ENCODE data around the gene SLC4A2.

Gene SLC4A2

DNA sequence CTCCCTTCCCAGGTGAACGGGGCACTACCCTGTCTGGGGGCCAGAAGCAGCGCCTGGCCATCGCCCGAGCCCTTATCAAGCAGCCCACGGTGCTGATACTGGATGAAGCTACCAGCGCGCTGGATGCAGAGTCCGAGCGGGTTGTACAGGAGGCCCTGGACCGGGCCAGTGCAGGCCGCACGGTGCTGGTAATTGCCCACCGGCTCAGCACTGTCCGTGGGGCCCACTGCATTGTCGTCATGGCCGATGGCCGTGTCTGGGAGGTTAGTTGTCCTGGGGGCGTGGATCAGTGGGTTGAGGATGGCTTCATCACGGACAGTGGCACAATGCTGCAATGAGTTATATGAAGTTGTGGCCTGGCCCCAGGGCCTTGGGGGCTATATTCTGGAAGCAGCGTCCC, 15.4 kb upstream of the SLC4A2 start:
- no peak for DNase-seq (ENCODE audit: low read depth)

DNA sequence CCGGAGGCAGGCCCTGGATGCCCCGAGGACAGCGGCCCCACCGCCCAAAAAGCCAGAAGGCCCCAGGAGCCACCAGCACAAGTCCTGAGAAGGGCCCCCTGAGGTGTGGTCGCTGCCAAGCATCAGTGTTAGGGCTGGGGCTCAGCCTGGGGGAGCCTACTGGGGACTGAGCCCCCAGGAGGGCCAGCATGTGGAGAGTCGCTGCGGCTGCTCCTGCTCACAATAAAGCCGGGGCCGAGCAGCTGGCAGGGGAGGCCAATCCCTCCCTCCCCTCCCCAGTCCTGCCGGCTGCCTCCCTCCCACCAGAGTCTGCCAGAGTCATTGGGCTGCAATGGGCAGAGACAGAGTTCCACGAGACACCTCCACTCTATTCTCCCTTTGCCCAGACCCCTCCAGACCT, 14.1 kb upstream of the SLC4A2 start:
- no peak for DNase-seq (ENCODE audit: low read depth)

DNA sequence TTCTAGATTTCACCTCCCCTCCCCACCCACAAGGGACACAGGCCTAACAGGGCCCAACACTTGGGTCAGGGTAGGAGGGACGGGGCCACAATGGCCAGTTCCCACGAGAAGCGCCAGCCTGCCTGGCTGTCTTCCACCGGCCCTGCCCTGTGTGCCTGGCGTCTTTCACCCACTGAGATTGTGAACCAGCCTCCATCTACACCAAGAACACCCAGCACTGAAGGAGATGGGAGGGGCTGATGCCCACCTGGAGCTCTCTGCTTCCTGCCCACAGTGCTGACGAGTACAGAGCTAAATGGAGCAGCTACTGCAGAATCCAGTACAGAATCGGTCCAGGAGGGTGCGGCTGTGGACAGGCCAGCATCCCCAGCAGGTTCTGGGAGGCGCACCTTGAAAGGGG, 13.4 kb upstream of the SLC4A2 start:
- DNase-seq (ENCODE audit: low read depth) = no peak

DNA sequence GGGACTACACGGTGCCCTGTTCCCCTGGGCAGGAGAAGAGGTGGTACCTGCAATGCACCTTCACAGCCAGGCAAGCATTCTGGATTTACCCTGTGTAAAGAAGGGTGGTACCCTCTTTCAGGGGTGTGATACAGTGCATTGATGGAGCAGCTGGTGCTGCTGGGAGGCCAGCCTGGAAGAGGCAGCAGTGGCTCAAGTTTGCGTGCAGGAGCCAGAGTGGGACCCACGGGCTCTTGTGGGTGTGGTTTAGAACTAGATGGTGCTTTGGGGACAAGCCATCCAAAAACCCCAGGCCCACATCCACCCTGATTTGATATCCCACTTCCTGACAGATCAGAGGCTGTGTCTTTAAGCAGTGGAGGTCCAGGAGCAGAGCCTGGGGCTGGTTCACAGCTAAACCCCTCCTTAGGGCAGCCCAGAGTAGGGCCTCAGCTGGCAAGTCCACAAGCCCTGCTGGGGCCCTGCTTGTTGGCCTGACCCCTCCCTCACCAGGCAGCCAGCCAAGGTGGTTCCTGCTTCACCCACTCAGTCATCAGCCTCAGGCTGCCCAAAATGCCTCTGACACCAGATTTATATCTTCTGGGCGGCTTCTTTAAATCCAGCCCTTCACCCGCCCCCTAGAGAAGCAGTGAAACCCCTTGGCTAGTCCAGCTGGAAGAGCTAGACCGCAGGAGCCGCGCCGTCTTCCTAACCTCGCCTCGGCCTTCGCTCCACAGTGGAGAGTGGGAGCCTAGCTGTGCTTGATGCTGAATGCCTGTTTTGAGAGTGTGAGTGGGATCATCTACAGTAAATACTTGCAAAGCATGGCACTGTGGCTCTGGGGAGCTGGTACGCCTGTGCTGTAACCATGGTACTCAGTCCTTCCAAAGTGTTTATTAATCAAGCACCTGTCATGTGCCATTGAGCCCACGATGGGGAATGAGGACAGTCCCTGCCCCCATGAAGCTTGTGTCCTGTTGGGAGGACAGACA, 12.5 kb upstream of the SLC4A2 start:
- no peak for DNase-seq (ENCODE audit: low read depth)

DNA sequence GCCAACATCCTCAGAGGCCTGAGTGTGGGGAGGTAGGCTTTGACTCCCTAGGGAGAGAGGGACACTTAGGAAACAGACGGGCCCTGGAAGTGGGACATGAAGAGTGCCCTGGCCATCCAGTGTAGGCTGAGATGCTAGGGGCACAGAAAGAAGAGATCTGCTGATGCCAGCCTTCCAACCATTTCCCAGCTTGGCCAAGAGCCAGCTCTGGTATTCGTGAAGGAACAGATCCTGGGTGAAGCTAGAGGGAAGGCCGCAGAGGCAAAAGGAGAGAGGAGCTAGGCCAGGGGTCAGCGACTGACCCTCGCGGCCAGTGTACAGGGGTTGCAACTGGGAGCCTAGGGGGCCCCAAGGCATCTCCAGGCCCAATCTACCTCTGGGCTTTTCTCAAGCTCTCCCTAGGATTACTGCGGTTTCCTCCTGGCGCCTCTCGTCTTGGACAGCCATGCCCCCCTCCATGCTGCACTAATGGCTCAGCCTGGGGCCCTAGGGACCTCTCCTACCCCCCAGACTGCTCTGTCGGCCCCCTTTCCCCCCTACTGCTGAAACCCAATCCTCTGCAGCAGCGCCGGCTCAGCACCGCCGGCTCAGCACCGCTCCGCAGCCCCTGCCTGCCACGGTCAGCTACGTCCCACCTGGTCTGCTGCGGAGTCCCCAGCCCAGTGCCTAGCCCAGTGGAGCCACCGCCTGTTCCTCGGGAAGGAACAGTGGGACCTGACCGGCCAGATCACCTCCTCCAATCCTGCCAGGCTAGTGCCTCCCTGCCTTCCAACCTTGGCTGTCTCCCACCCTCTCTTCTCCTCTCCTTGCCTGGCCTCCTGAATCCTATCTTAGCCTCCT, 11.2 kb upstream of the SLC4A2 start, which contains the start of gene ASIC3:
Gene ASIC3, plus strand, starts transcription at position 556 of the 840 bp plus-strand sequence. CDS start 355 bp downstream, outside the sequence.
- DNase-seq (ENCODE audit: low read depth) = no peak

DNA sequence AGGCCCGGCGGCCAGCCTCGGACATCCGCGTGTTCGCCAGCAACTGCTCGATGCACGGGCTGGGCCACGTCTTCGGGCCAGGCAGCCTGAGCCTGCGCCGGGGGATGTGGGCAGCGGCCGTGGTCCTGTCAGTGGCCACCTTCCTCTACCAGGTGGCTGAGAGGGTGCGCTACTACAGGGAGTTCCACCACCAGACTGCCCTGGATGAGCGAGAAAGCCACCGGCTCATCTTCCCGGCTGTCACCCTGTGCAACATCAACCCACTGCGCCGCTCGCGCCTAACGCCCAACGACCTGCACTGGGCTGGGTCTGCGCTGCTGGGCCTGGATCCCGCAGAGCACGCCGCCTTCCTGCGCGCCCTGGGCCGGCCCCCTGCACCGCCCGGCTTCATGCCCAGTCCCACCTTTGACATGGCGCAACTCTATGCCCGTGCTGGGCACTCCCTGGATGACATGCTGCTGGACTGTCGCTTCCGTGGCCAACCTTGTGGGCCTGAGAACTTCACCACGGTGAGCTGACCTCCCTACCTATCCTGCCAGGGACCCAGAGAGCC, 10.4 kb upstream of the SLC4A2 start:
- DNase-seq (ENCODE audit: low read depth) = no peak

DNA sequence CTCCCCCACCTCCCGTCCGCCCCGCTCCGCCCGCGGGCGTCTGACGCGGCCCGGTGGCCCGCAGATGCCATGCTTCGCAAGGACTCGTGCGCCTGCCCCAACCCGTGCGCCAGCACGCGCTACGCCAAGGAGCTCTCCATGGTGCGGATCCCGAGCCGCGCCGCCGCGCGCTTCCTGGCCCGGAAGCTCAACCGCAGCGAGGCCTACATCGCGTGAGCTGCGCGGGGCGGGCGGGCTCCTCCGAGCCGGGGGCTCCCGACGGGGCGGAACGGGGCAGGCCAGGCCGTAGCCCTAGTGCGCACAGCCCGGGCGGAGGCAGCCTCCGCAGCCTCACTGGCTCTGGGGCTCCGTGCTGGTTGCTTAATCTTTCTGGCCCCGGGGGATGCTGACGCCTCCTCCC, 8.3 kb upstream of the SLC4A2 start:
- no peak for DNase-seq (ENCODE audit: low read depth)

DNA sequence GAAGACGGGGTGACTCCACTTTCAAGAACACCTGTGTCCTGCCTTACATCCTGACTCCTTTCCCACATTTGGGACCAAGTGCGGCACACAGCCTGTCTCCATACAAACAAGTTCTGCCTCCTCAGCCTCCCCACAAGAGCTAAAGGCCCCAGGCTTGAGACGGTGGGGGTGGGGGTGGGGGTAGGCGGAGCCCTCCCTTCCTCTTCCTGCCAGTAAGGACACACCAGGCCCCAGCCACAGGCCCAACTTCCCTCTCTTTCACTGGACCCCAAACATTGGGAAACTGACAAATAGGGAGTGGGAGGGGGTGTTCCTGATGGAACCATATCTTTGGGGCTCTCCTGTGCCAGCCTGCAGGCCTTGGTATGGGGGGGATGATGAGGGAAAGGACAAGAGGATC, 6.3 kb upstream of the SLC4A2 start:
- no peak for DNase-seq (ENCODE audit: low read depth)

DNA sequence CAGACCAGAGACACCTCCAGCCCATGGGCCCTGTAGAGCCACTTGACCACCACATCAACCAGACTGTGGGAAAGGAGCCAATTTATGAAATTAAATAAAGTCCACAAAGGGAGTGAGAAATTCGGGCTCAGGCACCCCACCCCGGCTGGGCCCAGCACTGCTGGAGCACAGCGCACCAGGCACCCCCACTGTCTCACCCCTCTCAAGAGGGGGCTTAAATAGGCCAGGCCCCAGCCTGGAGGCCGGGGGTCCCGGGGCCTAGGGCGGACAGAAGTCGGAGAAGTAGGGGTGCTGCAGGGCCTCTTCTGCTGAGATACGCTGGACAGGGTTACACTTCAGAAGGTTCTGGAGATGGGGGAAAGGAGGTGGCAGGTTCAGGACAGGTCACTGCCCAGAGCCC, 5.6 kb upstream of the SLC4A2 start:
- DNase-seq (ENCODE audit: low read depth) = no peak

DNA sequence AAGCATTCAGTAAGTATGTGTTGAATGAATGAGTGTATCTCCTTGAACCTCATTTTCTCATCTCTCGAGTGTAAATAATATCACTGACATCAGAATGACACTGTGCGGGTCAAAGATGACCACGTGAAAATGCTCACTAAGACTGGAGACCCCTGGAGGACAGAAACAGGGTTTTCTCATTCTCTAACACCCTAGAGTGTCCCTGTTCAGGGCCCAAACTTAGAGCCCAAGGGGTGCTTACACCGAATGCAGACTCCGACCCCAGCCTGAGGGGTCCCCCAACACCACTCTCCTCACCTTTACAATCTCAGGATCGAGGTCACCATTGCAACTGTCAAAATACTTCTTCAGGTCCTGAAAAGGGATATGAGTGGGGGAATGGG, 3.1 kb upstream of the SLC4A2 start:
- DNase-seq (ENCODE audit: low read depth) = no peak

DNA sequence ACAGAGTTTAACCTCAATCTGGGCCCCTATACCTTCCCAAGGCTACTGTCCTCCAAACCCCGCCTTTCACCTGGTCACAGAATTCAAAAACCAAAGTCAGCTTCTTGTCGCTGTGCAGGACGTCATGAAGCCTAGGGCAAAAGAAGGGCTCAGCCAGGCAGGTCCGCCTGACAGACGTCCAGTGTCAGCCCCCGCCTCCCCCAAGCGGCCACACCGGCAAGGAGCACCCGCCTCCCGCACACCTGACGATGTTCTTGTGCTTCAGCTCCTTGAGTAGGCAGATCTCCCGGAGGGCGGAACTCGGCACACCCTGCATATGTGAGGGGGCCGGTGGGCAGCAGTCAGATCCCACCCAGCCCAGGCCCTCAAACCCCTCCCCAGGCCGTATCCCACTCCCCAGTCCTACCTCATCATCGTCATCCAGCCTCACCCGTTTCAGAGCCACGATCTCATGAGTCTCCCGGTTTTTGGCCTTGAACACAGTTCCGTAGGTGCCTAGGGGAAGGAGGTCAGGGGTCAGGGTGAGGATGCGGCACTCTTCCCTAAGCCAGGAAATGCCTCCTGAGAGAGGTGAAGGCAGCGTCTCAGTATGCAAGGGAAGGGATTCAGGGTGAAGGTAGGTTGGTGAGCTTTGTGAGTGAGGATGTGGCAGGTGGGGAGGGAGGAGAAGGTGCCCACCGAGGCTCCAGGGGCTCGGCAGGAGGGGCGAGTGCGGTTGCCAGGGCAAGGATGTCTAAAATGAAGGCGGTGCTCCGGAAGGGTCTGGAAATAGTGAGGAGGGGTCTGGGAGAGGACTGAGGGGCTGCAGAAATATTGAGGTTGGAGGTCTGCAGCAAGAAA, 2.5 kb upstream of the SLC4A2 start:
- no peak for DNase-seq (ENCODE audit: low read depth)

DNA sequence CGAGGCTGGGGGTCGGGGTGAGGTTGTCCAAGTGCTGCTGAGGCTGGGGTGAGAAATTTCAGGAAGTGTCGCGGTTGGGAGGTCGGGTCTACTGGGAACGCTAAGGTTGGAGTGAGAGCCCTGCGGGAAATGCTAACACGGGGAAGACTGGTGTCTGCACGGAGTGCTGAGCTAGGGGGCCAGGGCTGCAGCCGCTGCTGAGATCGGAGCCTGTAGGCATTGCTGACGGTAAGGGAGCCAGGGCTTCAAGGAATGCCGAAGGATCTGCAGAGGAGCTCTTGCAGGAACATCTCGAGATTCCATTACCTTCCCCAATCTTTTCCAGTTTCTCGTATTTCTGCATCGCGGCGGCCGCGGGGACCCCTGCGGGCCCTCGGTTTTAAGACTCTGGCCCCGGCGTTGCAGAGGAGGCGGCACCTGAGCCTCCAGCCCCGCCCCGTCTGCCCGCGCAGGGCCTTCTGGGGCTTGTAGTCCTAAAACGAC, 1.8 kb upstream of the SLC4A2 start, which contains the start of gene CDK5:
Gene CDK5, minus strand, starts transcription at position 392 of the 483 bp plus-strand sequence. Its CDS starts 49 bp downstream, at position 343.
- no peak for DNase-seq (ENCODE audit: low read depth)

DNA sequence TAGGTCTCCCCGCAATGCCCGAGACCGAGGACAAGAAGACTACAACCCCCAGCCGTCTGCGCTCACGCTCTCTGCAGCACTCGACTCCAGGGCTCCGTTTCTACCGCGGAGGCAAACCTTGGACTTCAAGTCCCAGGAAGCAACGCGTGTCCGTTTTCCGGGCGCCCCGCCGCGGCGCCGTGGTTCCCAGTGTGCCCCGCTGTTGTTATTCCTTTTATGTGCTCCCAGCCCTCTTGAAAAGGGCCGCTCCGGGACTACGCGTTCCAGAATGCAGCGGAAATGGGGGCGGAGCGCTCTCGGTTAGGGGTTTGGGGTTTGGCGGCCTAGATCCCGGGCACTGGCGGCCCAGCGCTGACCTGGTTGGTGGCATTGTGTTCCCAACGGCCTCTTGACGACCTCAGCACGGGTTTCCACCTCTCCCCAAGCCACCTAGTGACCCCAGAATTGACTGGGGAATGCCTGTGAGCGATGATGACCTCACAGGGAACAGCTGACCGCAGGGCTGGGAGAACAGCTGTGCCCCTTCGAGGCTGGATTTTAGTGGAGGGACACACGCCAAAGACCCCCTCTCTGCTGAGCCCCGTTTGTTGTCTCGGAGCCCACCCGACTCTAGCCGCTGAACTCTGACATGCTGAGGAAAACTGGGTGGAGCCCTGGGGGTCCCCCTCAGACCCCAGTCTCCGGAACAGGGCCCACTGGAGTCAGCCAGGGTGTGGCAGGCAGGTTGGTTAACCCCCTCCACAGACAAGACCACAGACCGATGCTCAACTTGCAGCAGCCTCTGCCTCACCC, 1.2 kb upstream of the SLC4A2 start:
- peak; percentile 93 for DNase-seq (ENCODE audit: low read depth)

DNA sequence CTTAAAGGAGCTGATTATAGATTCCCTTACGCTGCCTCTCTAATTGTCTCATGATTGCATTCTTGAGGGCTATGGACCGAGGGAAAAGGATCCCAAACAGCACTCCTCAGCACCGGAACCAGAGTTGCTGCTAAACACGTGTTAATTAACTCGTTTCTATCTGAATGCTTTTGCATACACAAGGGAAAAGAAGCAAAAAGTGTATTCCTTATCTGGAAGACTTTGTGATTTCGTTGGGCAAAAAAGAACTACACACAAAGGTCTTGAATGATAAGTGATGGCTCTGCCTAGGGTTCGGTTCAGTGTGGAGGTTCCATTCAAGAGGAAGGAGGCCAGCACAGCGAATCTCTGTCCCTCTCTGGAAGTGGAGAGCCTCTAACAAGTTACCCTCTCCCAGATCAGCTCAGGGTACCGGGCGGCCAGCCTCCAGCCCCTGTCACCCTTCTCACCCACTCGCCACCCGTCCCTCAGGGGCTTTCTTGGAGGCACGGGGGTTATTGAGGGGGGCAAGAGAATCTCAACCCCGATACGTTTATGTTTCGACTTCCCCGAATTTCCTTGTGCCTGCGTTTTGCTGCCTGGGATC, 515 bp upstream of the SLC4A2 start:
- DNase-seq (ENCODE audit: low read depth) = no peak

DNA sequence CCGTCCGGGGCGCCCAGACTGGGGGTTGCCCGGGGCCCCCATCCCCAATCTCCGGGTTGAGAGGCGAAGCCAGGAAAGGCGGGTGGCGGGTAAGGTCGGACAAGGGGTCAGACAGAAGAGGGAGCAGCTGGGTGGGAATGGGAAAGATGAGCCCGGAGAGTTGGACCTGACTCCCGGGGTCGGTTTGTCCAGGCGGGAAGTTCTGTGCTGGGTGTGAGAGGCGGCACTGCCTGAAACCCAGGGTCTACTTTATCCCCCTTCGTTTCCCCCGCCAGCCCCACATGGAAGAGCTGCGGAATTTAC, 675 bp downstream of the SLC4A2 start:
- no peak for DNase-seq (ENCODE audit: low read depth)

DNA sequence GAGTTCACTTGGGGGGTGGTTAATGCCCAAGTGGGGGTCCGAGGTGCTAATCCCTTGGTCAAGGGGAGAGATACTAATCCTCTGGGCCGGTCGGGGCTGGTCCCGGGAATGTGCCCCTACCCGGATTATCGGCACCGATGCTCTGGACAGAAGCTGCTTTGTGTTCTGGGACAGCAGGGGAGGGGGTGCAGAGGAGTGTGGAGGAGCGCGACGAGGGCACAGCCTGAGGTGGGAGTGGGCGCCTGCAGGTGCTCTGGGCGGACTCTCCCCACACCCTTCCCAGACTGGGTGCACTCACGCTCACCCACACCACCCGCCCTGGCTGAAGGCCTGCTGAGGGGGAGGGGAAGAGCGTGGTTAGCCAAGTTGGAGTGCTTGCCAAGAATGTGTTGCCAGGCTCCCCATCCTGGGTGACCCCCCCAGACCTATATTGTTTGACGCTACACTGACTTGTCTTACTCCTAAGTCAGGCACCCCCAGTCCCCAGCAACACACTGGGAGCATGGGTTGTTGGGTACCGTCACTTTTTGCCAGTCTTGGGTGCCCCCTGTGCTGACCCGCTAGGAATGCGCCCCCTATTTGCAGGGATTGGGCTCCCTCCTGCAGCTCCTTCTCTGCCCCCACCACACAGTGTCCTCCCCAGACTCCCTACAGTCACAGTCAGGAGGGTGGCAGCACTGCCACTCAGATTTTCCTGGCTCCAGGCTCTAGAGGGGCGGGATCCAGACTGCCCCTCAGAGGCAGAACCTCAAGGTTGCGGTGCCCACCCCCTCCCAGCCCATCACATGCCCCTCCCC, 1.2 kb downstream of the SLC4A2 start:
- DNase-seq (ENCODE audit: low read depth) = no peak

DNA sequence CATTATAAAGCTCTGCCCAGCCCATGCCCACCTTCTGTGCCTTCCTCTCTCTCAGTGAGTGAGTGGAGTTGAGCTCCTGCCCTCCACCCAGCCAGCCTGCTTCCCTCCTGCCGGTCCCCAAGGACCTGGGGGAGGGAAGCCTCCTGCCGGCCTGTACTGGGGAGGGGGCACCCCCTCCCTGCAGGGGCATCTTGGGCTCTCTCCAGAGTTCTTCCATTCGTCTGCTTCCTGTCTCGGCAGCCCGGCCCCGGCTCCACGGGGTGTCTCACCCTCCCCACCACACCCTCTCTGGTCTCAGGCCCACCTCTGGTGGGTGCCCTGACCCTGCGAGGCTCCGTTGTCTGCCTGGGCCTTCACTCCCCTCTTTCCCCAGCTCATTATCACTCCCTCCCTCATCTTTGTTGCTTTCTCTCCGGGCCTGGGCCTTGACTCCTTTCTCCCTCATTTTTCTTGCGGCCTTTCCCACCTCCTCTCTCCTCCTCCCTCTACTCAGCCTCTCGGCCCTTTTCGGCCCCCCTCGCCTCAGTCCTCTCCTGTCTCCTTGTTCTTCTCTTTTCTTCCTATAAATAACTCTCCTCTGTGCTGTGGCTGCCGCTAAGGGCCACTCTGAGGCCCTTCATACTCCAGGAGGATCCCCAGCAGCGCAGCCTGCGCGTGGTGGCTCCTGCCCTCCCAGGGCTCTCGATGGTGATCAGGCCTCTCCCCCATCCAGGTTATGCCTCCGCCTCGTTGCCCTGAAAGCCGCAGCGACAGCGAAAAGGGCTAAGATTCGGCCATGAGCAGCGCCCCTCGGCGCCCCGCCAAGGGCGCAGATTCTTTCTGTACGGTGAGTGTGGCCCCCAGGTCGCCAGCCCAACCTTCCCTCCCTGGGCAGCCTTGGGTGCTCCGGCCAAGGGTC, 2.1 kb downstream of the SLC4A2 start:
- DNase-seq (ENCODE audit: low read depth) = no peak

DNA sequence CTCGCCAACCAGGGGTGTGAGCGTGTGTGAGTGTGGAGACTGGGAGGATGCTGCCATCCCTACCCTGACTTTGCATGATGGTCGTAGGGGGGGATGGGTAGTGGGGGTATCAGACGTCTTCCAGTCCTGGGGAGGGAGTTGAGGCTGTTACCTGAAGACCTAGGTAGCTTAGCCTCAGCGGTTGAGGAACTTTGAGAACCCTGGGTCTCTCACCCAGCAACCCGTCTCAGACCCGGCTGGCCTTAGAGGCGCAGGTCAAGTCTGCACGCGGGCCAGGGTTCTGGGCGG, 2.7 kb downstream of the SLC4A2 start:
- DNase-seq (ENCODE audit: low read depth) = no peak
